Osteoblast (primary cell): ENCODE measurements around the gene MICU1. TPM values are rescaled to one million over a fixed set of nuclear protein-coding genes. Genes with fewer than 3 reads are reported as not detected.

Experiments used
- DNase-seq: peaks from one replicate; pipeline ENCODE4 v3.0.0; 2011; ENCODE audit warnings: low spot score, mixed read lengths; ENCODE audit not compliant: insufficient read length; ENCODE audit errors: missing footprints
- H2AFZ ChIP-seq: 2 replicates; pipeline ENCODE4 v1.6.0; 2011; ENCODE audit warnings: mild to moderate bottlenecking, low read length
- H3K27ac ChIP-seq: 2 replicates; pipeline ENCODE4 v1.5.1; 2011; ENCODE audit warnings: mild to moderate bottlenecking, low read depth, low read length, moderate library complexity
- H3K27me3 ChIP-seq: 2 replicates; pipeline ENCODE4 v1.6.0; 2012; ENCODE audit warnings: mild to moderate bottlenecking, control low read depth, inconsistent platforms, low read length, moderate library complexity; ENCODE audit not compliant: insufficient read depth
- H3K36me3 ChIP-seq: 2 replicates; pipeline ENCODE4 v1.5.1; 2011; ENCODE audit warnings: mild to moderate bottlenecking, low read length, control low read depth, moderate library complexity; ENCODE audit not compliant: insufficient read depth
- H3K4me1 ChIP-seq: 2 replicates; pipeline ENCODE4 v1.5.1; 2011; ENCODE audit warnings: mild to moderate bottlenecking, low read length, control low read depth, moderate library complexity; ENCODE audit not compliant: insufficient read depth
- H3K4me2 ChIP-seq: 2 replicates; pipeline ENCODE4 v1.6.0; 2011; ENCODE audit warnings: mild to moderate bottlenecking, low read length; ENCODE audit not compliant: insufficient read depth
- H3K4me3 ChIP-seq: fragments of 200-600 bp; sonication (generic); 3 replicates; pipeline ENCODE4 v1.5.1; 2012; ENCODE audit warnings: mild to moderate bottlenecking, low read length, inconsistent platforms; ENCODE audit not compliant: insufficient read depth
- H3K79me2 ChIP-seq: 2 replicates; pipeline ENCODE4 v1.6.0; 2012; ENCODE audit warnings: mild to moderate bottlenecking, low read length, control low read depth, inconsistent platforms; ENCODE audit not compliant: insufficient read depth
- H3K9me3 ChIP-seq: 2 replicates; pipeline ENCODE4 v1.5.1; 2011; ENCODE audit warnings: low read depth, low read length, control low read depth
- H4K20me1 ChIP-seq: 2 replicates; pipeline ENCODE4 v1.6.0; 2012; ENCODE audit warnings: mild to moderate bottlenecking, low read length, control low read depth; ENCODE audit not compliant: insufficient read depth
- CTCF ChIP-seq: IDR thresholded peaks from 2 replicates; pipeline ENCODE4 v1.5.1; 2011; ENCODE audit warnings: mild to moderate bottlenecking, low read depth, low read length, moderate library complexity; ENCODE audit errors: extremely low read depth
- total RNA-seq: library from RNA; depleted of rRNA; stranded (reverse); fragments of >200 nt; gene quantifications from 2 replicates; pipeline ENCODE4 v1.2.3, GENCODE V29; 2012

The MICU1 gene
- total RNA-seq, 1 donor: 79.6 TPM

GRCh38 chr10:72354356-72355213 lies 271.3 kb downstream of the MICU1 start, which contains the start of gene DNAJB12:
Gene DNAJB12 (minus strand): TSS chr10:72354919. CDS start chr10:72354897, 22 bp downstream.
- H3K9me3 ChIP-seq: no peaks in the 10 kb centered on the region
- H3K27ac ChIP-seq: peak within 1 kb of the TSS; percentile 97
- H4K20me1 ChIP-seq: peaks cover 14% of the 10 kb centered on the region
- H3K27me3 ChIP-seq: no peaks in the 10 kb centered on the region
- H3K4me3 ChIP-seq: peak within 1 kb of the TSS; percentile 99
- peaks cover 10% of the 10 kb centered on the region for H3K4me1 ChIP-seq
- peak within 1 kb of the TSS; percentile 92 for H3K4me2 ChIP-seq
- peak within 1 kb of the TSS; percentile 97 for H2AFZ ChIP-seq
- TF ChIP-seq CTCF: no peak
- peak; percentile 96 for DNase-seq
- peaks cover 14% of the 10 kb centered on the region for H3K36me3 ChIP-seq
- H3K79me2 ChIP-seq: peaks cover 44% of the 10 kb centered on the region

- peaks cover 50% of the 10 kb centered on the region for H3K79me2 ChIP-seq
- peak; percentile 88 for DNase-seq
- peak overlapping the region; percentile 99 for H3K4me3 ChIP-seq
- H3K27me3 ChIP-seq: no peaks in the 10 kb centered on the region
- peak overlapping the region; percentile 97 for H2AFZ ChIP-seq
- no peak for TF ChIP-seq CTCF
- no peaks in the 10 kb centered on the region for H3K9me3 ChIP-seq
- peaks cover 18% of the 10 kb centered on the region for H4K20me1 ChIP-seq
- H3K4me1 ChIP-seq: peaks cover 10% of the 10 kb centered on the region
- H3K27ac ChIP-seq: peak overlapping the region; percentile 97
- H3K36me3 ChIP-seq: peaks cover 17% of the 10 kb centered on the region
- H3K4me2 ChIP-seq: peak overlapping the region; percentile 92
Measured at GRCh38 chr10:72353965-72354355, 271.9 kb downstream of the MICU1 start.

GRCh38 chr10:72353028-72353964 lies 272.6 kb downstream of the MICU1 start:
- Histone ChIP-seq H2AFZ (peak overlapping the region; percentile 97), H3K27me3 (no peaks in the 10 kb centered on the region), H3K4me3 (peak overlapping the region; percentile 99), H3K79me2 (peaks cover 57% of the 10 kb centered on the region), H3K9me3 (no peaks in the 10 kb centered on the region), H4K20me1 (peaks cover 18% of the 10 kb centered on the region), H3K27ac (peak overlapping the region; percentile 97), H3K4me2 (peak overlapping the region; percentile 92), H3K4me1 (peaks cover 10% of the 10 kb centered on the region), H3K36me3 (peaks cover 20% of the 10 kb centered on the region)
- peak; percentile 82 for DNase-seq
- no peak for TF ChIP-seq CTCF
